ENCODE measurements around the gene SEC11A.

- TF ChIP-seq POLR2A (IDR thresholded peaks at IDR 0.05; ENCODE audit: low read depth, low read length), result no peak
- TF ChIP-seq TAF1 (IDR thresholded peaks at IDR 0.05; ENCODE audit: borderline replicate concordance, low read depth, low read length), result no peak
- no peak for TF ChIP-seq POLR2AphosphoS5 (IDR thresholded peaks at IDR 0.05; ENCODE audit: low read depth, low read length)
These were observed 47.5 kb downstream of the SEC11A start for GRCh38 chr15:84668221-84668982.
